IPS DF 4.7 (cell line): ENCODE measurements around the gene CHAC1.

Source experiments
- DNase-seq: peaks from one replicate; pipeline ENCODE4 v3.0.0-alpha.2; 2013; ENCODE audit warnings: low spot score; ENCODE audit errors: extremely low read depth

Gene CHAC1

GRCh38 chr15:40985541-40986330, 32.5 kb downstream of the CHAC1 start:
- no peak for DNase-seq

GRCh38 chr15:40986820-40987219, 33.5 kb downstream of the CHAC1 start:
- no peak for DNase-seq

GRCh38 chr15:40988156-40988555, 34.9 kb downstream of the CHAC1 start:
- DNase-seq = no peak

GRCh38 chr15:40990080-40990479, 36.8 kb downstream of the CHAC1 start:
- no peak for DNase-seq

DNA sequence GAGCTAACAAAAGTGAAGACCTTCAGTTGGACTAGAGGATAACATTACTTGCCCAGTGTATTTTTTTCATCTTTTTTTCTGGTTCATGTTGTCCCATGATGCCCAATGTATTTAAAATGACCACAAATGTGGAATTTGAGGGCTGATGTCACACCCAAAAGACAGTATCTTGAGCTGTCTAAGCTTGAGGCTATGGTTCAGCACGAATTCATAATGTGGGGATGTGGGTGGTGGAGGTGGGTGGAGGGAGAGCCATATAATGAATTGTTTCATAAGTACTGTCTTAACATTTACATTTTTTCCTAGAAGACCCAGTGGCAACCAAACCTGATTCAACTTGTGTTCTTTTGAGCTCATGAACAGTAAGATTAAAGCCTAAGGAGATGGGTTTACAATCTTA, 37.5 kb downstream of the CHAC1 start:
- DNase-seq = no peak

DNA sequence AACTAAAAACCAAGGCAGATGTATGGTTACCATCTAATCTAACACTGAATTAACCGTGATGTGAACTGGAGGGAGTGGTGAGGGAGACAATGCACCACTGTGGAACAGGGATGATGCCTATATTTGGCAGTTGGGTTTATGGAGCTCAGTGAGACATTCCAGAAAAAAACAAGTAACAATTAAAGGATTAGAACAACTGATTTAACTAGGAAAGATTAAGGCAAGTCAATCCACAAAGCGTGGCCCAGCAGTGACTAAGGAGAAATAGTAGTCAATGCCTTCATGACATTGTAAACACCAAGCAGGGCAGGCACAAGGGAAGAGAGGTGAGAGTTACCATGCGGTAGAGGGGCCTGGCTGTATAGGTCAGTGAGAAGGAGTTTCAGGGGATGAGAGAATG, 38.1 kb downstream of the CHAC1 start:
- no peak for DNase-seq

- no peak for DNase-seq
Measured at GRCh38 chr15:40992241-40992741, 39.0 kb downstream of the CHAC1 start.

- no peak for DNase-seq
Measured at GRCh38 chr15:40992825-40993224, 39.6 kb downstream of the CHAC1 start.

DNA sequence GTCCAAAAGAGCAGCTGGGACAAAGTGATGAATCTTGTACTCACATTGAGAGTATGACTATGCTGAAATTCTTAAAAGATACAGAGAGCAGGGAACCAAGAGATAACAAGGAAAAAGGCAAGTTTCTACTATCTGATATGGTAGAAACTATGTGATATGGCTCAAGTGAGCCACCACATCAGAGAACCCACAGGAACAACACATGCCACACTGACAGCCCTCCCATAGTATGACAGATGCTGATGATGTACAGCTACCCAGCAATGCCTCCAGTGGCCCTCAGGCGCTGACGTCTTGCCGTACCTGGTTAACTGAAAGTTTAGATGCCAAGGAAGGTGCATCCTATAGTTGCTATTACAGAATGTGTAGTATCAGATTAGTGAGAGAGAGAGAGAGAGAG, 42.4 kb downstream of the CHAC1 start:
- DNase-seq = no peak

GRCh38 chr15:40999190-40999589, 45.9 kb downstream of the CHAC1 start:
- DNase-seq = no peak

DNA sequence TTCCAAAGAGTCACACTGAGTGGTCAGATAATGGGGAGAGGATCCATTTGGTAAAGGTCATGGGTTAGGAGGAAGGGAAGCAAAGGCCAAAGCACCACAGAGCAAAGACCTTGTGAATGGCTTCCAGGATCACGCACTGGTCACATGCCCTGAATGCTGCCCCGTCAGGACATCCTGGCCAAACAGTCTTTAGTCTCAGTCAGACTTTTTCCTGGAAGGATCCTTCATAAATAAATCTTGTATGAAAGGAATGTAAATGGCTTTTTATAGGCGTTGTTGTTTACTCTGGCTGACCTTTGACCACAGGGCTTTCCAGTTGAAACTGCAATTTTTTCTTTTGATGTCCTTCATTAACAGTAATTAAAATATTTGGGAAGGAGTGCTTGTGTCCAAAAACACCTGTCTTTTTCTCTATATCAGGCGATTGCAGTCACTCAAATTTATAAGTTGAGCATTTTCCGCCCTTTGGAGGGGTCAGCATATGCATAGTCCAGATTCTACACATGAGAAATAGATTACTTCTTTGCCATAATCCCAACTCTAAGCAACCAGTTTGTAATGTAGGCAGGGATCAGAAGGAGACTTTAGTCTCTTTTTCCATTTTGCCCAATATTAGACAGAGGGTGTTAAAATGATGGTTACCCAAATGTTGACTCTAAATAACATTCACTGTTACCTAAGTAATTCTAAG, 48.4 kb downstream of the CHAC1 start:
- DNase-seq = no peak

DNA sequence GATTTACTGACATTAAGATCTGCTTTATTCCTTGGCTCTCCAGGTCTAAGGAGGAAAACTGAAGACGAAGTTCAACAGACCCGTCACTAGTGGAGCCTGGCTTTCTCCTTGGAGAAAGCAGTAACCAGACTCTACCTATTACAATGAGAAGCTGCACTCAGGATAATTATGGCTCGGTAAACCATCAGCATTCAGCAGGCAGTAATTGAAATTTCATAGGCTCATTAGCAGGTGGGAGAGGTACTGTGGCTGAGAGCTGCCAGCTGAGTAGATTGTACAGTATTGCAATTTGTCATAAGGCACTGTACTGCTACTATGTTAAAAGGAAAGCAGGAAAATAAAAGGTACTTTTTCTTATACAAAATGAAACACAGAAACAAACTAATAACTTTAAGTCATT, 51.2 kb downstream of the CHAC1 start:
- DNase-seq = no peak
